ENCODE measurements around the gene SLIRP.
"Not testable (repeated sequence)": the region's sequence is repeated elsewhere in the genome, so short reads cannot be mapped to it uniquely, and the experiment has no call there.

Gene SLIRP

GRCh38 chr14:77707724-77708408, at the start of gene SLIRP, which contains the start of gene ALKBH1:
SLIRP (plus strand) TSS chr14:77708103; CDS start chr14:77708112, 9 bp downstream.
ALKBH1 (minus strand) TSS chr14:77708023; CDS start chr14:77708004, 19 bp downstream.
- peak; percentile 97 to 99 for ATAC-seq

- ATAC-seq, result no peak
Observed at GRCh38 chr14:77659831-77660230, 48.1 kb upstream of the SLIRP start.

- ATAC-seq, result no peak
Observed at GRCh38 chr14:77660754-77661153, 47.1 kb upstream of the SLIRP start.

GRCh38 chr14:77661562-77661961, 46.3 kb upstream of the SLIRP start:
- not testable (repeated sequence) for ATAC-seq

GRCh38 chr14:77663293-77663692, 44.6 kb upstream of the SLIRP start:
- no peak for ATAC-seq

- no peak for ATAC-seq
Observed at GRCh38 chr14:77667331-77667730, 40.6 kb upstream of the SLIRP start.

- ATAC-seq, result no peak
Observed at GRCh38 chr14:77673193-77673592, 34.7 kb upstream of the SLIRP start.

- no peak for ATAC-seq
Observed at GRCh38 chr14:77674931-77675330, 33.0 kb upstream of the SLIRP start.

GRCh38 chr14:77681196-77682157, 26.4 kb upstream of the SLIRP start:
- ATAC-seq, result no peak

GRCh38 chr14:77682158-77682553, 25.7 kb upstream of the SLIRP start:
- ATAC-seq, result no peak

- ATAC-seq, result no peak
Observed at GRCh38 chr14:77691259-77691658, 16.6 kb upstream of the SLIRP start.

- ATAC-seq, result peak in 1 of 2 donors; percentile 14
Observed at GRCh38 chr14:77707355-77707723, 564 bp upstream of the SLIRP start.

- no peak for ATAC-seq
Observed at GRCh38 chr14:77708749-77709148, 846 bp downstream of the SLIRP start.

GRCh38 chr14:77709412-77709811, 1.5 kb downstream of the SLIRP start:
- ATAC-seq, result no peak

GRCh38 chr14:77710364-77710763, 2.5 kb downstream of the SLIRP start:
- ATAC-seq, result no peak

- ATAC-seq, result peak; percentile 69 to 81
Observed at GRCh38 chr14:77714926-77715325, 7.0 kb downstream of the SLIRP start.

- ATAC-seq, result no peak
Observed at GRCh38 chr14:77717608-77718305, 9.9 kb downstream of the SLIRP start.

GRCh38 chr14:77721437-77721836, 13.5 kb downstream of the SLIRP start:
- ATAC-seq, result no peak

- ATAC-seq, result no peak
Observed at GRCh38 chr14:77722301-77722700, 14.4 kb downstream of the SLIRP start.

GRCh38 chr14:77730976-77731497, 23.1 kb downstream of the SLIRP start:
- no peak for ATAC-seq

- ATAC-seq, result peak; percentile 90 to 91
Observed at GRCh38 chr14:77738559-77739250, 30.8 kb downstream of the SLIRP start.

GRCh38 chr14:77741438-77741837, 33.5 kb downstream of the SLIRP start:
- ATAC-seq, result peak; percentile 49 to 63
